CD14-positive monocyte (primary cell): ENCODE data around the gene SIGMAR1. TPM values are rescaled to one million over a fixed set of nuclear protein-coding genes. Genes with fewer than 3 reads are reported as not detected.

Experiments used
- DNase-seq, 3 donors: peaks; one replicate each; pipeline ENCODE4 v3.0.0-alpha.2; 2011 to 2022
- H2AFZ ChIP-seq: 2 replicates; pipeline ENCODE4 v1.6.0; 2012; ENCODE audit warnings: mild to moderate bottlenecking, low read depth, low read length, inconsistent platforms; ENCODE audit not compliant: insufficient read depth, poor library complexity, severe bottlenecking
- H3K27ac ChIP-seq, 2 donors: 1 replicate in 1 of 2; 2 replicates in 1 of 2; pipeline ENCODE4 v1.5.1; 2012 to 2013; ENCODE audit warnings: low read length in 2 of 2, control low read depth in 1 of 2, inconsistent platforms in 1 of 2, low read depth in 1 of 2, mild to moderate bottlenecking in 1 of 2
- H3K27me3 ChIP-seq, 2 donors: one replicate each; pipeline versions ENCODE4 v1.6.0 to v1.6.1; 2011 to 2013; ENCODE audit warnings: low read length in 2 of 2; ENCODE audit not compliant: control insufficient read depth in 2 of 2, insufficient read depth in 2 of 2
- H3K36me3 ChIP-seq, 2 donors: replicated peaks in 1 of 2; 1 replicate in 1 of 2; 2 replicates in 1 of 2; pipeline versions ENCODE4 v1.5.1 to v1.6.1; 2012 to 2013; ENCODE audit warnings: low read length in 2 of 2, control low read depth in 1 of 2, inconsistent platforms in 1 of 2, mild to moderate bottlenecking in 1 of 2; ENCODE audit not compliant: insufficient read depth in 2 of 2, control insufficient read depth in 1 of 2
- H3K4me1 ChIP-seq, 2 donors: 1 replicate in 1 of 2; 2 replicates in 1 of 2; pipeline versions ENCODE4 v1.5.1 to v1.6.1; 2012 to 2013; ENCODE audit warnings: low read length in 2 of 2, control low read depth in 1 of 2, inconsistent platforms in 1 of 2, mild to moderate bottlenecking in 1 of 2, moderate library complexity in 1 of 2; ENCODE audit not compliant: insufficient read depth in 2 of 2, control insufficient read depth in 1 of 2
- H3K4me2 ChIP-seq: replicated peaks from 2 replicates; pipeline ENCODE3; 2012; ENCODE audit warnings: low read length, moderate library complexity, mild to moderate bottlenecking; ENCODE audit not compliant: poor library complexity, severe bottlenecking; ENCODE audit errors: extremely low read depth
- H3K4me3 ChIP-seq, 3 experiments: fragments of 200-600 bp in 1 of 3; sonication (generic) in 1 of 3; replicated peaks in 1 of 3; 1 replicate in 2 of 3; 2 replicates in 1 of 3; pipeline ENCODE4 v1.5.1; 2011 to 2013; ENCODE audit warnings: low read length in 3 of 3, mild to moderate bottlenecking in 3 of 3, control low read depth in 2 of 3, low read depth in 2 of 3, inconsistent platforms in 1 of 3, moderate library complexity in 1 of 3
- H3K79me2 ChIP-seq: 2 replicates; pipeline ENCODE4 v1.6.0; 2012; ENCODE audit warnings: mild to moderate bottlenecking, control low read depth, inconsistent platforms, low read length, moderate library complexity; ENCODE audit not compliant: insufficient read depth
- H3K9ac ChIP-seq: 2 replicates; pipeline ENCODE4 v1.6.0; 2017; ENCODE audit warnings: low read length, mild to moderate bottlenecking; ENCODE audit not compliant: insufficient read depth, poor library complexity, severe bottlenecking
- H3K9me3 ChIP-seq, 2 donors: replicated peaks in 1 of 2; 1 replicate in 1 of 2; 2 replicates in 1 of 2; pipeline versions ENCODE4 v1.5.1 to v1.6.1; 2012 to 2013; ENCODE audit warnings: low read length in 2 of 2, control low read depth in 1 of 2; ENCODE audit not compliant: control insufficient read depth in 1 of 2, insufficient read depth in 1 of 2
- H4K20me1 ChIP-seq: 2 replicates; pipeline ENCODE4 v1.6.0; 2012; ENCODE audit warnings: mild to moderate bottlenecking, low read length, control low read depth, moderate library complexity; ENCODE audit not compliant: insufficient read depth
- H3K27ac Mint-ChIP-seq, 7 donors: one replicate each; pipeline ENCODE4 v1.8.0; 2020; ENCODE audit warnings: mild to moderate bottlenecking in 7 of 7, mixed read lengths in 7 of 7, moderate library complexity in 6 of 7, inconsistent platforms in 2 of 7
- H3K27me3 Mint-ChIP-seq, 3 donors: one replicate each; pipeline ENCODE4 v1.8.0; 2021 to 2022; ENCODE audit warnings: low read depth in 3 of 3, mild to moderate bottlenecking in 3 of 3, mixed read lengths in 3 of 3, moderate library complexity in 3 of 3, inconsistent platforms in 1 of 3
- H3K36me3 Mint-ChIP-seq, 2 donors: one replicate each; pipeline ENCODE4 v1.8.0; 2020; ENCODE audit warnings: mixed read lengths in 2 of 2, inconsistent platforms in 1 of 2, mild to moderate bottlenecking in 1 of 2
- H3K4me1 Mint-ChIP-seq: one replicate; pipeline ENCODE4 v1.8.0; 2020; ENCODE audit warnings: mild to moderate bottlenecking, mixed read lengths
- H3K4me3 Mint-ChIP-seq, 2 donors: one replicate each; pipeline ENCODE4 v1.8.0; 2020; ENCODE audit warnings: mild to moderate bottlenecking in 2 of 2, mixed read lengths in 2 of 2, moderate library complexity in 1 of 2
- H3K9me3 Mint-ChIP-seq, 7 donors: one replicate each; pipeline ENCODE4 v1.8.0; 2020 to 2022; ENCODE audit warnings: mixed read lengths in 7 of 7, mild to moderate bottlenecking in 6 of 7, moderate library complexity in 6 of 7, inconsistent platforms in 2 of 7
- CTCF ChIP-seq: fragments of 200-600 bp; IDR thresholded peaks from one replicate; pipeline ENCODE4 v1.8.0; 2022; ENCODE audit warnings: antibody characterized with exemption, mild to moderate bottlenecking
- WGBS: methylation state at CpG from one replicate; pipeline ENCODE4 v1.1.5; 2013; ENCODE audit warnings: missing lambda C conversion rate; ENCODE audit not compliant: insufficient coverage; 5-methylcytosine and 5-hydroxymethylcytosine counted together
- intact Hi-C, 2 donors: fragments of 100-400 bp; cut with micrococcal nuclease; formaldehyde crosslinking; loops; one replicate each; pipeline versions ENCODE4 v1.15.0 to v1.15.1; 2023
- polyA plus RNA-seq, 3 donors: library from polyadenylated mRNA; depleted of rRNA in 1 of 3; unstranded in 2 of 3; stranded (reverse) in 1 of 3; fragments of 300-500 nt in 2 of 3; fragments of >200 nt in 1 of 3; fragmentation: Illumina TruSeq in 2 of 3; gene quantifications; 1 replicate in 2 of 3; 2 replicates in 1 of 3; pipeline ENCODE4 v1.2.3, GENCODE V29; 2012 to 2021

Gene SIGMAR1
- polyA plus RNA-seq, 3 donors: 26.6 to 59.6 (median 49.5) TPM

GRCh38 chr9:34588671-34589635 lies 48.6 kb downstream of the SIGMAR1 start:
- H3K27me3 ChIP-seq: peaks cover 64 to 93% of the 10 kb centered on the region in 2 donors
- Mint-ChIP-seq H3K27ac (no peak overlapping the region), H3K4me3 (peak overlapping the region; percentile 12 to 73), H3K4me1 (peaks cover 38% of the 10 kb centered on the region), H3K36me3 (peaks cover 0 to 11% of the 10 kb centered on the region in 2 donors), H3K9me3 (peaks cover 0 to 24% (median 18%) of the 10 kb centered on the region in 7 donors), H3K27me3 (peaks cover 89 to 97% (median 89%) of the 10 kb centered on the region in 3 donors)
- peaks cover 0 to 41% of the 10 kb centered on the region in 2 donors for H3K9me3 ChIP-seq
- H3K4me3 ChIP-seq: no peak overlapping the region
- no peak for TF ChIP-seq CTCF
- no peak overlapping the region for H3K9ac ChIP-seq
- 3% methylated on average over 80 of the region's 86 CpGs for WGBS
- no peak for DNase-seq
- H3K4me1 ChIP-seq: peaks cover 33 to 38% of the 10 kb centered on the region in 2 donors
- H3K36me3 ChIP-seq: no peaks in the 10 kb centered on the region
- H2AFZ ChIP-seq: no peak overlapping the region
- no peak overlapping the region for H3K27ac ChIP-seq
- intact Hi-C loops: no loop called here
- no peaks in the 10 kb centered on the region for H3K79me2 ChIP-seq
- H3K4me2 ChIP-seq: no peak overlapping the region
- H4K20me1 ChIP-seq: no peaks in the 10 kb centered on the region

- DNase-seq: no peak
- no peaks in the 10 kb centered on the region for H4K20me1 ChIP-seq
- peaks cover 0 to 38% of the 10 kb centered on the region in 2 donors for H3K9me3 ChIP-seq
- Mint-ChIP-seq H3K27me3 (peaks cover 75 to 90% (median 82%) of the 10 kb centered on the region in 3 donors), H3K4me3 (peak overlapping the region in 1 of 2 donors; percentile 39), H3K9me3 (peaks cover 0 to 20% (median 15%) of the 10 kb centered on the region in 7 donors), H3K36me3 (peaks cover 0 to 6% of the 10 kb centered on the region in 2 donors), H3K27ac (no peak overlapping the region), H3K4me1 (peaks cover 26% of the 10 kb centered on the region)
- H3K36me3 ChIP-seq: no peaks in the 10 kb centered on the region
- no peak for TF ChIP-seq CTCF
- no peak overlapping the region for H3K9ac ChIP-seq
- no peak overlapping the region for H3K27ac ChIP-seq
- H3K4me3 ChIP-seq: no peak overlapping the region
- H3K4me2 ChIP-seq: no peak overlapping the region
- WGBS: 36% methylated on average over 2 of the region's 2 CpGs
- peaks cover 23 to 28% of the 10 kb centered on the region in 2 donors for H3K4me1 ChIP-seq
- no peaks in the 10 kb centered on the region for H3K79me2 ChIP-seq
- intact Hi-C loops: no loop called here
- no peak overlapping the region for H2AFZ ChIP-seq
- H3K27me3 ChIP-seq: peaks cover 50 to 87% of the 10 kb centered on the region in 2 donors
Measured at GRCh38 chr9:34587271-34587670, 50.3 kb downstream of the SIGMAR1 start.
